ENCODE results near the gene KLHDC8A.

DNA sequence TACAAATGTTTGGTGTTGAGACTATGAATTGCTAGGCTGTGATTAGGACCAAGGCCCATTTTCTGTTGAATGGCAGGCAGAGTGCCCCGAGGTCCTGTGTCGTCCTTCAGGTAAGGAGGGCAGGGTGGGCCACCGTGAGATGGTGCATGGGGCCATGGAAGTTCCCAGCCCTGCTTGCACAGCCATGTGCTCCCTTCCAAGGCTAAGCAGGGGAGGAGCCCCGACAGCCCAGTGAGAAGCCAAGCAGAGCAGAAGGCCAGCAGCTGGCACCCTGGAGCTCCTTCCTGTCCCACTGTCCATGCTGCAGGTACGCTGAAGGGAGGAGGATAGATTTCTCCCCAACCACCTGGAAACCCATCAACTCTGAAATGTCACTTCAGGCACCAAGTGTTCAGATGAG is 27.0 kb downstream of the KLHDC8A start:
- TF ChIP-seq, protein P1, sequence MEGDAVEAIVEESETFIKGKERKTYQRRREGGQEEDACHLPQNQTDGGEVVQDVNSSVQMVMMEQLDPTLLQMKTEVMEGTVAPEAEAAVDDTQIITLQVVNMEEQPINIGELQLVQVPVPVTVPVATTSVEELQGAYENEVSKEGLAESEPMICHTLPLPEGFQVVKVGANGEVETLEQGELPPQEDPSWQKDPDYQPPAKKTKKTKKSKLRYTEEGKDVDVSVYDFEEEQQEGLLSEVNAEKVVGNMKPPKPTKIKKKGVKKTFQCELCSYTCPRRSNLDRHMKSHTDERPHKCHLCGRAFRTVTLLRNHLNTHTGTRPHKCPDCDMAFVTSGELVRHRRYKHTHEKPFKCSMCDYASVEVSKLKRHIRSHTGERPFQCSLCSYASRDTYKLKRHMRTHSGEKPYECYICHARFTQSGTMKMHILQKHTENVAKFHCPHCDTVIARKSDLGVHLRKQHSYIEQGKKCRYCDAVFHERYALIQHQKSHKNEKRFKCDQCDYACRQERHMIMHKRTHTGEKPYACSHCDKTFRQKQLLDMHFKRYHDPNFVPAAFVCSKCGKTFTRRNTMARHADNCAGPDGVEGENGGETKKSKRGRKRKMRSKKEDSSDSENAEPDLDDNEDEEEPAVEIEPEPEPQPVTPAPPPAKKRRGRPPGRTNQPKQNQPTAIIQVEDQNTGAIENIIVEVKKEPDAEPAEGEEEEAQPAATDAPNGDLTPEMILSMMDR (IDR thresholded peaks at IDR 0.05; ENCODE audit: low read depth, low read length): no peak
- no peak for TF ChIP-seq EZH2phosphoT487 (IDR thresholded peaks at IDR 0.05; ENCODE audit: low read depth)
